SK-N-SH (cell line): ENCODE results near the gene GIGYF1. TPM values are rescaled to one million over a fixed set of nuclear protein-coding genes. Genes with fewer than 3 reads are reported as not detected.
"Not testable (repeated sequence)": the region's sequence is repeated elsewhere in the genome, so short reads cannot be mapped to it uniquely, and the experiment has no call there.

Experiments used
- CTCF ChIA-PET: fragments of 300-600, 350-600 bp; formaldehyde crosslinking; extraction: SDS; loops from one replicate; lab custom pipeline; 2021; lab: Yijun Ruan, JAX
- POLR2A ChIA-PET: fragments of 350-600 bp; sonication (Branson Sonifier 250); formaldehyde crosslinking; extraction: SDS; loops from one replicate; lab custom pipeline; 2020; ENCODE audit warnings: antibody characterized with exemption, inconsistent platforms; lab: Yijun Ruan, JAX
- DNase-seq: peaks from one replicate; pipeline ENCODE4 v3.0.0; 2012
- H2AFZ ChIP-seq: fragments of 200-600 bp; sonication (generic); 2 replicates; pipeline ENCODE4 v1.8.1; 2016; ENCODE audit warnings: antibody characterized with exemption, mild to moderate bottlenecking, low read depth
- H3F3A ChIP-seq: fragments of 200-600 bp; sonication (generic); replicated peaks from 2 replicates; pipeline ENCODE3; 2016; ENCODE audit warnings: antibody characterized with exemption, mild to moderate bottlenecking; ENCODE audit not compliant: insufficient read depth
- H3K27ac ChIP-seq, 2 experiments: fragments of 200-500 bp in 1 of 2; fragments of 200-600 bp in 1 of 2; sonication (Bioruptor generic) in 1 of 2; sonication (generic), shearing (Covaris generic) in 1 of 2; 2 replicates each; pipeline versions ENCODE4 v1.5.1 to v1.6.1; 2014 to 2016; ENCODE audit warnings: low read depth in 2 of 2, inconsistent platforms in 1 of 2, low read length in 1 of 2, mild to moderate bottlenecking in 1 of 2, mixed read lengths in 1 of 2
- H3K27me3 ChIP-seq: fragments of 200-600 bp; sonication (generic), shearing (Covaris generic); 2 replicates; pipeline ENCODE4 v1.6.1; 2016; ENCODE audit warnings: mixed run types; ENCODE audit not compliant: insufficient read depth
- H3K36me3 ChIP-seq, 2 experiments: fragments of 200-500 bp in 1 of 2; fragments of 200-600 bp in 1 of 2; sonication (Bioruptor generic) in 1 of 2; sonication (generic) in 1 of 2; replicated peaks in 1 of 2; 2 replicates each; pipeline versions ENCODE3 to v1.5.1; 2014 to 2016; ENCODE audit warnings: low read length in 1 of 2, mild to moderate bottlenecking in 1 of 2; ENCODE audit not compliant: insufficient read depth in 2 of 2, control insufficient read depth in 1 of 2
- H3K4me1 ChIP-seq, 2 experiments: fragments of 200-500 bp in 1 of 2; fragments of 200-600 bp in 1 of 2; sonication (Bioruptor generic) in 1 of 2; sonication (generic), shearing (Covaris generic) in 1 of 2; 2 replicates each; pipeline versions ENCODE4 v1.5.1 to v1.6.1; 2014 to 2016; ENCODE audit warnings: low read depth in 1 of 2, low read length in 1 of 2, mixed run types in 1 of 2; ENCODE audit not compliant: insufficient read depth in 2 of 2, control insufficient read depth in 1 of 2
- H3K4me2 ChIP-seq: fragments of 200-600 bp; sonication (generic), shearing (Covaris generic); 2 replicates; pipeline ENCODE4 v1.6.1; 2017; ENCODE audit warnings: mixed run types
- H3K4me3 ChIP-seq, 2 experiments: fragments of 200-500 bp in 1 of 2; fragments of 200-600 bp in 1 of 2; sonication (Bioruptor generic) in 1 of 2; sonication (generic), shearing (Covaris generic) in 1 of 2; 2 replicates each; pipeline versions ENCODE4 v1.5.1 to v1.8.1; 2014 to 2016; ENCODE audit warnings: low read depth in 2 of 2, inconsistent platforms in 1 of 2, low read length in 1 of 2, mild to moderate bottlenecking in 1 of 2, mixed read lengths in 1 of 2, moderate library complexity in 1 of 2
- H3K79me2 ChIP-seq: fragments of 200-600 bp; sonication (generic); 2 replicates; pipeline ENCODE4 v1.8.1; 2017; ENCODE audit warnings: mild to moderate bottlenecking; ENCODE audit not compliant: insufficient read depth
- H3K9ac ChIP-seq: fragments of 200-600 bp; sonication (generic); 2 replicates; pipeline ENCODE4 v1.6.1; 2017; ENCODE audit warnings: mixed run types
- H3K9me2 ChIP-seq: fragments of 200-600 bp; sonication (generic); 2 replicates; pipeline ENCODE4 v1.6.1; 2017; ENCODE audit warnings: mixed run types
- H3K9me3 ChIP-seq: fragments of 200-600 bp; sonication (generic); 2 replicates; pipeline ENCODE4 v1.6.1; 2017; ENCODE audit warnings: mixed run types, mild to moderate bottlenecking, moderate library complexity
- H4K20me1 ChIP-seq: fragments of 200-600 bp; sonication (generic); 2 replicates; pipeline ENCODE4 v1.6.1; 2017; ENCODE audit warnings: mild to moderate bottlenecking, mixed run types; ENCODE audit not compliant: insufficient read depth
- ELF1 ChIP-seq: IDR thresholded peaks from 2 replicates; pipeline ENCODE4 v1.4.0; 2012
- EZH2phosphoT487 ChIP-seq: fragments of 200-600 bp; sonication (generic); IDR thresholded peaks from 2 replicates; pipeline ENCODE4 v1.6.1; 2017; ENCODE audit warnings: low read depth, mixed run types, mild to moderate bottlenecking, antibody characterized with exemption, moderate library complexity, borderline replicate concordance
- JUND ChIP-seq: IDR thresholded peaks from 2 replicates; pipeline ENCODE4 v1.4.0; 2012
- MXI1 ChIP-seq: IDR thresholded peaks from 2 replicates; pipeline ENCODE4 v1.6.1; 2012; ENCODE audit warnings: mild to moderate bottlenecking, low read depth, low read length, improper control_type of control experiment
- NRF1 ChIP-seq: IDR thresholded peaks from 2 replicates; pipeline ENCODE4 v1.6.1; 2012; ENCODE audit warnings: low read depth, mild to moderate bottlenecking, low read length
- RCOR1 ChIP-seq: fragments of 150-350 bp; IDR thresholded peaks from 2 replicates; pipeline ENCODE4 v1.6.1; 2017; ENCODE audit warnings: antibody characterized with exemption, low read length
- RFX5 ChIP-seq: IDR thresholded peaks from 2 replicates; pipeline ENCODE4 v1.6.1; 2012; ENCODE audit warnings: mild to moderate bottlenecking, improper control_type of control experiment, low read length
- RXRA ChIP-seq: IDR thresholded peaks from 2 replicates; pipeline ENCODE4 v1.4.0; 2012; ENCODE audit warnings: low read depth, mild to moderate bottlenecking, borderline replicate concordance
- SIN3A ChIP-seq: IDR thresholded peaks from 2 replicates; pipeline ENCODE4 v1.6.1; 2012; ENCODE audit warnings: low read depth, mild to moderate bottlenecking, low read length, moderate library complexity, borderline replicate concordance
- SMC3 ChIP-seq: IDR thresholded peaks from 2 replicates; pipeline ENCODE4 v1.6.1; 2012; ENCODE audit warnings: low read depth, low read length, improper control_type of control experiment
- TAF1 ChIP-seq: IDR thresholded peaks from 2 replicates; pipeline ENCODE4 v1.6.1; 2012; ENCODE audit warnings: low read depth, mild to moderate bottlenecking, low read length, moderate library complexity, borderline replicate concordance
- TEAD4 ChIP-seq: IDR thresholded peaks from 2 replicates; pipeline ENCODE4 v1.4.0; 2012; ENCODE audit warnings: mild to moderate bottlenecking, borderline replicate concordance; ENCODE audit not compliant: insufficient read depth
- WGBS: methylation state at CpG from one replicate; pipeline ENCODE4 v1.1.6; 2017; ENCODE audit warnings: low lambda C conversion rate; 5-methylcytosine and 5-hydroxymethylcytosine counted together
- polyA plus RNA-seq, 3 experiments: library from polyadenylated mRNA; depleted of rRNA; stranded (reverse); fragments of >200 nt; gene quantifications; 2 replicates each; pipeline ENCODE4 v1.2.3, GENCODE V29; 2012
- TF ChIP-seq, protein P1 (sequence below): IDR thresholded peaks from 2 replicates; pipeline ENCODE4; 2012

Gene GIGYF1
- polyA plus RNA-seq, 1 of the 3 experiments (the other 2 are of a cell fraction), result 19.4 TPM

GRCh38 chr7:100671353-100672327, 22.4 kb downstream of the GIGYF1 start:
- Histone ChIP-seq H3K9ac (no peak overlapping the region), H3K4me2 (no peak overlapping the region), H3K79me2 (peaks cover 30% of the 10 kb centered on the region), H3F3A (peaks cover 11% of the 10 kb centered on the region), H3K27ac (no peak overlapping the region), H2AFZ (no peak overlapping the region), H3K4me3 (no peak overlapping the region), H4K20me1 (peaks cover 10% of the 10 kb centered on the region), H3K27me3 (no peaks in the 10 kb centered on the region), H3K36me3 (peaks cover 0 to 2% of the 10 kb centered on the region in 2 experiments), H3K9me2 (no peaks in the 10 kb centered on the region), H3K4me1 (peaks cover 0 to 5% of the 10 kb centered on the region in 2 experiments; a peak in 1 of 4 replicates), H3K9me3 (no peaks in the 10 kb centered on the region)
- ChIA-PET POLR2A (interaction anchor here (0.6 to 1.5 kb wide), 5 partner anchors 38 to 64 kb away, joined by 3 to 7 read pairs (median 3); partner anchors contain the start of gene MOSPD3), CTCF (interaction anchor here (1.0 to 2.7 kb wide), 7 partner anchors 16 to 128 kb away, joined by 3 to 12 read pairs (median 5); partner anchors contain the start of genes ACTL6B and GIGYF1)
- TF ChIP-seq MXI1 (no peak), TAF1 (no peak), ELF1 (no peak), RXRA (no peak), TEAD4 (no peak), SMC3 (no peak), RCOR1 (no peak), SIN3A (no peak), NRF1 (no peak), JUND (no peak), RFX5 (no peak)
- TF ChIP-seq, protein P1, sequence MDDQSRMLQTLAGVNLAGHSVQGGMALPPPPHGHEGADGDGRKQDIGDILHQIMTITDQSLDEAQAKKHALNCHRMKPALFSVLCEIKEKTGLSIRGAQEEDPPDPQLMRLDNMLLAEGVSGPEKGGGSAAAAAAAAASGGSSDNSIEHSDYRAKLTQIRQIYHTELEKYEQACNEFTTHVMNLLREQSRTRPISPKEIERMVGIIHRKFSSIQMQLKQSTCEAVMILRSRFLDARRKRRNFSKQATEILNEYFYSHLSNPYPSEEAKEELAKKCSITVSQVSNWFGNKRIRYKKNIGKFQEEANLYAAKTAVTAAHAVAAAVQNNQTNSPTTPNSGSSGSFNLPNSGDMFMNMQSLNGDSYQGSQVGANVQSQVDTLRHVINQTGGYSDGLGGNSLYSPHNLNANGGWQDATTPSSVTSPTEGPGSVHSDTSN, result no peak
- no peak for DNase-seq
- 90% methylated on average over 18 of the region's 18 CpGs for WGBS

DNA sequence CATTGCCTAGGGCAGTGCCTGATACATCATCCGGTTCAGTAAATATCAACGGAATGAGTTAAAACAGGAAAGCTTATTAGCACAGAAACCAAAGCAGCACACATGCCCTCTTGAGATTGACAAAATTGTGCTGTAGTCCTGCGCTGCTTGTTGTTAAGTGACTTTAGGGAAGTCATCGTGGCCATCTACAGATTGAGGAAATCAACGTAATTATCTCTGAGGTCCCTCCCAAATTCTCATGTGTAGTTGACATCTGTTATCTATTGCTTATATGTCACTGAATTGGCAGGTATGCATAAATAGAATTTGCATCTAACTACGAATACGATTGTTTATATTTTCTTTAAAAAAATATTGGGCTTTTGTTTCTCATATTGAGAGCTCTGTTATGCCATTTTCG, 24.0 kb downstream of the GIGYF1 start:
- Histone ChIP-seq H3K27me3 (0 out of 2 replicates have a peak, but pooled peaks cover 8% of the 10 kb centered on the region), H4K20me1 (peaks cover 4% of the 10 kb centered on the region; the same call in 1 of the 2 replicates), H3K27ac (no peak overlapping the region), H3F3A (peaks cover 7% of the 10 kb centered on the region), H2AFZ (no peak overlapping the region), H3K36me3 (no peaks in the 10 kb centered on the region), H3K9ac (no peak overlapping the region), H3K4me3 (no peak overlapping the region), H3K9me2 (no peaks in the 10 kb centered on the region), H3K4me2 (no peak overlapping the region), H3K79me2 (peaks cover 14% of the 10 kb centered on the region), H3K4me1 (no peaks in the 10 kb centered on the region), H3K9me3 (no peaks in the 10 kb centered on the region)
- POLR2A ChIA-PET, result interaction anchor here (0.7 kb wide), 1 partner anchor 21 kb away, joined by 3 read pairs; no protein-coding TSS in a partner anchor
- CTCF ChIA-PET, result interaction anchor here (1.0 to 2.7 kb wide), 10 partner anchors 8 to 204 kb away, joined by 3 to 8 read pairs (median 4); partner anchors contain the start of genes GIGYF1 and POP7
- TF ChIP-seq EZH2phosphoT487, result no peak
- TF ChIP-seq, protein P1, result no peak
- 72% methylated on average over 8 of the region's 8 CpGs for WGBS
- DNase-seq, result no peak

GRCh38 chr7:100669106-100669505, 24.9 kb downstream of the GIGYF1 start:
- H3K4me3 ChIP-seq, H3K79me2 ChIP-seq, POLR2A ChIA-PET, H3K9ac ChIP-seq, H3K36me3 ChIP-seq, H3K9me2 ChIP-seq, H4K20me1 ChIP-seq, H3F3A ChIP-seq, H3K4me2 ChIP-seq, H3K27ac ChIP-seq, DNase-seq, H3K4me1 ChIP-seq, H3K9me3 ChIP-seq, H2AFZ ChIP-seq, H3K27me3 ChIP-seq: not testable (repeated sequence)
- 89% methylated on average over 12 of the region's 12 CpGs for WGBS
- CTCF ChIA-PET, result interaction anchor here (1.3 to 1.7 kb wide), 4 partner anchors 22 to 57 kb away, joined by 3 to 7 read pairs (median 4); partner anchors contain the start of genes MOSPD3 and POP7
